Liver (tissue), 9 donors: ENCODE measurements around the gene PGAP3. TPM values are rescaled to one million over a fixed set of nuclear protein-coding genes. Genes with fewer than 3 reads are reported as not detected.

ENCODE experiments used
- DNase-seq: peaks from one replicate; pipeline ENCODE4 v3.0.0-alpha.2; 2017; ENCODE audit warnings: low spot score
- H3K27ac ChIP-seq, 2 donors: one replicate each; pipeline ENCODE4 v1.7.0; 2013; ENCODE audit warnings: inconsistent platforms in 2 of 2, low read length in 2 of 2, control low read depth in 1 of 2, low read depth in 1 of 2, mild to moderate bottlenecking in 1 of 2
- H3K27me3 ChIP-seq, 4 donors: one replicate each; pipeline versions ENCODE4 v1.6.1 to v1.7.0; 2013; ENCODE audit warnings: low read length in 3 of 4, inconsistent platforms in 1 of 4, mild to moderate bottlenecking in 1 of 4, moderate library complexity in 1 of 4; ENCODE audit not compliant: control insufficient read depth in 4 of 4, insufficient read depth in 4 of 4
- H3K36me3 ChIP-seq, 4 donors: one replicate each; pipeline versions ENCODE4 v1.6.1 to v1.7.0; 2013; ENCODE audit warnings: low read length in 3 of 4, mild to moderate bottlenecking in 3 of 4, low read depth in 1 of 4, moderate library complexity in 1 of 4; ENCODE audit not compliant: control insufficient read depth in 4 of 4, insufficient read depth in 3 of 4
- H3K4me1 ChIP-seq, 4 donors: one replicate each; pipeline versions ENCODE4 v1.6.1 to v1.7.0; 2013; ENCODE audit warnings: low read length in 3 of 4, mild to moderate bottlenecking in 3 of 4, moderate library complexity in 1 of 4; ENCODE audit not compliant: control insufficient read depth in 4 of 4, insufficient read depth in 4 of 4
- H3K4me3 ChIP-seq, 3 donors: one replicate each; pipeline versions ENCODE4 v1.6.1 to v1.7.0; 2013; ENCODE audit warnings: low read length in 3 of 3, control low read depth in 1 of 3, low read depth in 1 of 3, mild to moderate bottlenecking in 1 of 3
- H3K9ac ChIP-seq, 2 donors: one replicate each; pipeline ENCODE4 v1.7.0; 2013; ENCODE audit warnings: low read length in 2 of 2, mild to moderate bottlenecking in 2 of 2, moderate library complexity in 2 of 2, control low read depth in 1 of 2, low read depth in 1 of 2
- H3K9me3 ChIP-seq, 4 donors: one replicate each; pipeline versions ENCODE4 v1.6.1 to v1.7.0; 2013; ENCODE audit warnings: low read length in 3 of 4; ENCODE audit not compliant: control insufficient read depth in 4 of 4
- CTCF ChIP-seq: fragments of 150-350 bp; IDR thresholded peaks from 2 replicates; pipeline ENCODE4 v1.5.1; 2017; ENCODE audit warnings: improper control_type of control experiment, low read depth, low read length; ENCODE audit not compliant: missing input control
- EGR1 ChIP-seq, 2 donors: IDR thresholded peaks; 2 replicates each; pipeline ENCODE4 v1.6.1; 2016 to 2018; ENCODE audit warnings: antibody characterized with exemption in 2 of 2, low read depth in 2 of 2
- FOXA1 ChIP-seq: IDR thresholded peaks from 2 replicates; pipeline ENCODE4 v1.6.1; 2016; ENCODE audit warnings: antibody characterized with exemption
- FOXA2 ChIP-seq: IDR thresholded peaks from 2 replicates; pipeline ENCODE4 v1.6.1; 2016; ENCODE audit warnings: antibody characterized with exemption
- GABPA ChIP-seq, 2 donors: IDR thresholded peaks in 1 of 2; conservative IDR thresholded peaks in 1 of 2; 2 replicates each; pipeline ENCODE4 v1.6.1; 2016; ENCODE audit warnings: antibody characterized with exemption in 2 of 2, mild to moderate bottlenecking in 1 of 2, moderate library complexity in 1 of 2
- HNF4G ChIP-seq: IDR thresholded peaks from 2 replicates; pipeline ENCODE4 v1.6.1; 2016; ENCODE audit warnings: antibody characterized with exemption
- JUND ChIP-seq, 2 donors: IDR thresholded peaks; 2 replicates each; pipeline ENCODE4 v1.6.1; 2016; ENCODE audit warnings: antibody characterized with exemption in 2 of 2
- NR2F2 ChIP-seq: IDR thresholded peaks from 2 replicates; pipeline ENCODE4 v1.6.1; 2016; ENCODE audit warnings: antibody characterized with exemption
- RAD21 ChIP-seq, 2 donors: IDR thresholded peaks; 2 replicates each; pipeline ENCODE4 v1.6.1; 2016; ENCODE audit warnings: antibody characterized with exemption in 2 of 2, mild to moderate bottlenecking in 2 of 2
- REST ChIP-seq: IDR thresholded peaks from 2 replicates; pipeline ENCODE4 v1.6.1; 2016; ENCODE audit warnings: antibody characterized with exemption, mild to moderate bottlenecking
- RXRA ChIP-seq, 2 donors: IDR thresholded peaks; 2 replicates each; pipeline ENCODE4 v1.6.1; 2017 to 2018; ENCODE audit warnings: antibody characterized with exemption in 2 of 2, mild to moderate bottlenecking in 1 of 2
- SP1 ChIP-seq: IDR thresholded peaks from 2 replicates; pipeline ENCODE4 v1.6.1; 2018; ENCODE audit warnings: antibody characterized with exemption, mild to moderate bottlenecking
- TAF1 ChIP-seq: conservative IDR thresholded peaks from 2 replicates; pipeline ENCODE4 v1.6.1; 2016; ENCODE audit warnings: antibody characterized with exemption, mild to moderate bottlenecking
- YY1 ChIP-seq: IDR thresholded peaks from 2 replicates; pipeline ENCODE4 v1.6.1; 2016; ENCODE audit warnings: antibody characterized with exemption, mild to moderate bottlenecking
- WGBS: extraction: QIAGEN DNeasy Blood & Tissue Kit; methylation state at CpG from one replicate; pipeline ENCODE4 v1.1.7; 2013; 5-methylcytosine and 5-hydroxymethylcytosine counted together
- polyA plus RNA-seq, 2 donors: library from polyadenylated mRNA; stranded (reverse) in 1 of 2; unstranded in 1 of 2; fragments of 200-250 nt in 1 of 2; fragments of >200 nt in 1 of 2; fragmentation: Nextera tagmentation in 1 of 2; extraction: Ambion mirVana in 1 of 2; gene quantifications; one replicate each; pipeline versions ENCODE4 v1.2.1 to v1.2.3, GENCODE V29; 2013 to 2015
- total RNA-seq, 2 donors: library from RNA; depleted of rRNA; stranded (reverse); fragments of >200 nt; gene quantifications; one replicate each; pipeline ENCODE4 v1.2.3, GENCODE V29; 2014
- donor health status: healthy.
- donor health status: healthy.
- donor health status: healthy.
- donor health status: healthy.
- donor health status: healthy.

Gene PGAP3
- total and polyA plus RNA-seq, 4 donors: 7.9 to 19.5 (median 14.0) TPM

GRCh38 chr17:39671651-39672521, 16.0 kb downstream of the PGAP3 start (continued):
- TF ChIP-seq REST: no peak

GRCh38 chr17:39670746-39671145, 17.1 kb downstream of the PGAP3 start:
- H3K36me3 ChIP-seq: no peaks in the 10 kb centered on the region
- DNase-seq: no peak
- 73% methylated on average over 4 of the region's 4 CpGs for WGBS
- H3K9me3 ChIP-seq: no peaks in the 10 kb centered on the region
- no peak overlapping the region for H3K9ac ChIP-seq
- no peak overlapping the region for H3K27ac ChIP-seq
- H3K4me1 ChIP-seq: peaks cover 17 to 31% (median 23%) of the 10 kb centered on the region in 4 donors
- no peaks in the 10 kb centered on the region for H3K27me3 ChIP-seq
- TF ChIP-seq SP1: no peak
- no peak for TF ChIP-seq NR2F2
- TF ChIP-seq RAD21 (IDR thresholded peaks at IDR 0.05): no peak
- TF ChIP-seq FOXA1: no peak
- TF ChIP-seq HNF4G: no peak
- no peak for TF ChIP-seq JUND (IDR thresholded peaks at IDR 0.05)
- TF ChIP-seq CTCF: no peak
- no peak for TF ChIP-seq FOXA2
- no peak overlapping the region for H3K4me3 ChIP-seq

GRCh38 chr17:39669897-39670735, 17.7 kb downstream of the PGAP3 start:
- no peak overlapping the region for H3K27ac ChIP-seq
- TF ChIP-seq HNF4G (no peak), FOXA2 (no peak), RXRA (IDR thresholded peaks at IDR 0.05) (no peak), TAF1 (no peak), CTCF (no peak), NR2F2 (no peak), EGR1 (IDR thresholded peaks at IDR 0.05; ENCODE audit: low read depth in 2 of 2) (no peak), REST (no peak), FOXA1 (no peak), JUND (IDR thresholded peaks at IDR 0.05) (no peak), YY1 (no peak), GABPA (IDR thresholded peaks at IDR 0.05 in 1 of 2, conservative IDR thresholded peaks at IDR 0.05 in 1 of 2) (no peak)
- no peak overlapping the region for H3K9ac ChIP-seq
- WGBS: 94% methylated on average over 23 of the region's 23 CpGs
- H3K4me3 ChIP-seq: no peak overlapping the region
- peaks cover 19 to 37% (median 26%) of the 10 kb centered on the region in 4 donors for H3K4me1 ChIP-seq
- H3K9me3 ChIP-seq: no peaks in the 10 kb centered on the region
- no peak for DNase-seq
- H3K27me3 ChIP-seq: no peaks in the 10 kb centered on the region
- H3K36me3 ChIP-seq: no peaks in the 10 kb centered on the region
